Inferior parietal cortex (tissue), 1 donor: Measurements from ENCODE around the gene GSC2.
"Not testable (repeated sequence)": the region's sequence is repeated elsewhere in the genome, so short reads cannot be mapped to it uniquely, and the experiment has no call there.

Source experiments
- DNase-seq: peaks from one replicate; pipeline ENCODE4 v3.0.0-alpha.2; 2016; ENCODE audit errors: extremely low spot score

GSC2 gene

GRCh38 chr22:19178065-19178656 is 28.1 kb upstream of the GSC2 start:
- no peak for DNase-seq

GRCh38 chr22:19177164-19178064 is 27.3 kb upstream of the GSC2 start:
- no peak for DNase-seq

GRCh38 chr22:19176732-19177131 is 26.6 kb upstream of the GSC2 start:
- no peak for DNase-seq

GRCh38 chr22:19176175-19176643 is 26.1 kb upstream of the GSC2 start:
- DNase-seq: no peak

GRCh38 chr22:19175602-19176174 is 25.6 kb upstream of the GSC2 start:
- DNase-seq: no peak

GRCh38 chr22:19175026-19175601 is 25.0 kb upstream of the GSC2 start:
- no peak for DNase-seq

GRCh38 chr22:19174106-19175025 is 24.3 kb upstream of the GSC2 start:
- no peak for DNase-seq

- DNase-seq: no peak
Measured at GRCh38 chr22:19173047-19174035, 23.2 kb upstream of the GSC2 start.

GRCh38 chr22:19172213-19173046 is 22.3 kb upstream of the GSC2 start:
- no peak for DNase-seq

GRCh38 chr22:19169947-19170318 is 19.8 kb upstream of the GSC2 start:
- no peak for DNase-seq

- DNase-seq: no peak
Measured at GRCh38 chr22:19169002-19169946, 19.2 kb upstream of the GSC2 start.

- DNase-seq: no peak
Measured at GRCh38 chr22:19168088-19168890, 18.2 kb upstream of the GSC2 start.

GRCh38 chr22:19167106-19167869 is 17.2 kb upstream of the GSC2 start:
- DNase-seq: no peak

- no peak for DNase-seq
Measured at GRCh38 chr22:19166421-19166820, 16.3 kb upstream of the GSC2 start.

GRCh38 chr22:19164425-19164824 is 14.3 kb upstream of the GSC2 start:
- DNase-seq: no peak

GRCh38 chr22:19158649-19159048 is 8.6 kb upstream of the GSC2 start:
- DNase-seq: not testable (repeated sequence)
